Measurements from ENCODE around the gene LPP. TPM values are rescaled to one million over a fixed set of nuclear protein-coding genes. Genes with fewer than 3 reads are reported as not detected.
"Not testable (repeated sequence)": the region's sequence is repeated elsewhere in the genome, so short reads cannot be mapped to it uniquely, and the experiment has no call there.

The LPP gene
- total RNA-seq, 1 donor from 2014 or later = 97.4 TPM

DNA sequence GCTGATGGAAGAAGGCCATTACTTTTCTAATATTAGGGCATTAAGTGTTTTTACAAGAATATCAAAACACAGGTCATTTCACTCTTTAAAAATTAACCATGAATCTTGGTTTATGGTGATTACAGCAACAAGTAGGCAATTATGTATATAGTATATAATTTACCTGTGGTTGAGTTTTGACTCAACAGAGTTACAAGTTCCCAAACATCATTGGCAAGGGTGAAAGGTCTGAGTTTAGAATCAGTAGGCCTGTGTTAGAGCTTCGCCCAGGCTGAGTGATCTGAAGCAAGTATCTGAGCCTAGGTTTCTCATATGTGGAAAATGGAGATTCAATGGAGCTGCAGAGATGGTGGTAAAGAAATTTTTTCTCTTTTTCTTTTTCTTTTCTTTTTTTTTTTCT, 25.1 kb upstream of the LPP start:
- intact Hi-C loops (cut with micrococcal nuclease) = no loop called here
- Histone ChIP-seq H3K27me3 (ENCODE audit: low read depth) (no peaks in the 10 kb centered on the region), H3K27ac (replicated peaks) (no peak overlapping the region), H3K36me3 (no peaks in the 10 kb centered on the region), H3K4me3 (no peak overlapping the region), H3K9me3 (replicated peaks) (no peaks in the 10 kb centered on the region), H3K4me1 (peaks cover 25% of the 10 kb centered on the region)
- no peak for DNase-seq
- TF ChIP-seq, protein P1, sequence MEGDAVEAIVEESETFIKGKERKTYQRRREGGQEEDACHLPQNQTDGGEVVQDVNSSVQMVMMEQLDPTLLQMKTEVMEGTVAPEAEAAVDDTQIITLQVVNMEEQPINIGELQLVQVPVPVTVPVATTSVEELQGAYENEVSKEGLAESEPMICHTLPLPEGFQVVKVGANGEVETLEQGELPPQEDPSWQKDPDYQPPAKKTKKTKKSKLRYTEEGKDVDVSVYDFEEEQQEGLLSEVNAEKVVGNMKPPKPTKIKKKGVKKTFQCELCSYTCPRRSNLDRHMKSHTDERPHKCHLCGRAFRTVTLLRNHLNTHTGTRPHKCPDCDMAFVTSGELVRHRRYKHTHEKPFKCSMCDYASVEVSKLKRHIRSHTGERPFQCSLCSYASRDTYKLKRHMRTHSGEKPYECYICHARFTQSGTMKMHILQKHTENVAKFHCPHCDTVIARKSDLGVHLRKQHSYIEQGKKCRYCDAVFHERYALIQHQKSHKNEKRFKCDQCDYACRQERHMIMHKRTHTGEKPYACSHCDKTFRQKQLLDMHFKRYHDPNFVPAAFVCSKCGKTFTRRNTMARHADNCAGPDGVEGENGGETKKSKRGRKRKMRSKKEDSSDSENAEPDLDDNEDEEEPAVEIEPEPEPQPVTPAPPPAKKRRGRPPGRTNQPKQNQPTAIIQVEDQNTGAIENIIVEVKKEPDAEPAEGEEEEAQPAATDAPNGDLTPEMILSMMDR (IDR thresholded peaks at IDR 0.05; ENCODE audit: borderline replicate concordance) = no peak

DNA sequence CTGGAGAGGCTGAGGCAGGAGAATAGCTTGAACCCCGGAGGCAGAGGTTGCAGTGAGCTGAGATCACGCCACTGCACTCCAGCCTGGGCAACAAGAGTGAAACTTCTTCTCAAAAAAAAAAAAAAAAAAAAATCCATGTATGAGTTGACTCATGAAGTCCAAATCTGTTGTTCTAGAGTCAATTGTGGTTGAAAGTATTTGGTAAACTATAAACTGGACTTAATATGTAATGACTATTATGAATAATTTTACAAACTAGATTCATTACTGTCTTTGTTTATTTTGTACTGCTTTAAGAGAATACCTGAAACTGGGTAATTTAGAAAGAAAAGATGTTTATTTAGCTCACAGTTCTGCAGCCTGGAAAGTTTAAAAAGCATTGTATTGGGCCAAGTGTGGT, 22.9 kb upstream of the LPP start:
- H3K36me3 ChIP-seq; intact Hi-C loops (cut with micrococcal nuclease); H3K27me3 ChIP-seq (ENCODE audit: low read depth); H3K27ac ChIP-seq (replicated peaks); DNase-seq; H3K4me3 ChIP-seq; H3K9me3 ChIP-seq (replicated peaks): not testable (repeated sequence)
- H3K4me1 ChIP-seq = peaks cover 16% of the 10 kb centered on the region

DNA sequence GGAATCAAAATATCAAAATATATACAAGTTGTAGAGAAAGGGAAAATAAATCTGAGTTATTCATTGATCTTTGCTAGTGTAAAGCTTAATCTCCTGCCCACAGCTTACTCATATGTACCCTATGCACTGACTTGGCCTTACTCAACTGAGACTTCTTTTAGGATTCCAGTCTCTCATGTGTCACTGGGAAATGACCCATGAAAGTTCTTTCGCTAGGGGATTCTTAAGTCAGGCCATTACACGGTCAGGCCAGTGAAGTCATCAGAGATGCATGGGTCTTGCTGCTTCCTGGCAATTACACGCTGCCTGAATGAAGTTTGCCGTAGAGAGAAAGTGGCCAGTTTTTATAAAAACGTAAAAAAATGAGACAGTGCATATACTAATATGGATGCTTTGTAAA, 20.7 kb upstream of the LPP start:
- Histone ChIP-seq H3K36me3 (no peaks in the 10 kb centered on the region), H3K4me3 (no peak overlapping the region), H3K9me3 (replicated peaks) (no peaks in the 10 kb centered on the region), H3K4me1 (peaks cover 3% of the 10 kb centered on the region), H3K27me3 (ENCODE audit: low read depth) (no peaks in the 10 kb centered on the region), H3K27ac (replicated peaks) (no peak overlapping the region)
- TF ChIP-seq, protein P1 (IDR thresholded peaks at IDR 0.05; ENCODE audit: borderline replicate concordance) = no peak
- intact Hi-C loops (cut with micrococcal nuclease) = no loop called here
- no peak for DNase-seq

DNA sequence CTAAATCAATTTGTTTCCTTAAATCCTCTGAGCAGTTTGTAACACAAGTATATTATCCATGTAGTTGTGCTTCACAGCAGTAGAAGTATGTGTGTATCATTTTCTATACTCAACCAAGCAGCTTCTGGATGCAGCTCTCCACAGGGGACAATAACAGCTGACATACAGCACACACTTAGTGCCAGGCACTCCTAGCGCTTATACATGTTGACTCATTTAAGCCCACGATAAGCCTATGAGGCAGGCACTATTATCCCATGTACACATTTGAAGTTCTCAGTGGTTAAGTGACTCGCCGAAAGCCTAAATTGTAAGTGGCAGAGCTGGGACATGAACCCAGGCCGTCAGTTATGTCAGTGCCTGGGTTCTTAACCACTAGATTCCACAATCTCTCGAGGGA, 20.3 kb upstream of the LPP start:
- DNase-seq = no peak

DNA sequence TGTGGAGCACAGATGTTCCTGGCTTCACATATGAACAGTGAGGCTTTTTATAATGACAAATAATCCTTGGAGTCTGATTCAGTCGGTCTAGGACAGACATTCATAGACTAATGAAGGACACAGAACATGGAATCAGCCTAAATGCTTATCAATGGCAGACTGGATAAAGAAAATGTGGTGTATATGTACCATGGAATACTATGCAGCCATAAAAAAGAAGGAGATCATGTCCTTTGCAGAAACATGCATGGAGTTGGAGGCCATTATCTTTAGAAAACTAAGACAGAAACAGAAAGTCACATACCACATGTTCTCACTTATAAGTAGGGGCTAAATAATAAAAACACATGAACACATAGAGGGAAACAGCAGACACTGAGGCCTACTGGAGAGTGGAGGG, 19.9 kb upstream of the LPP start:
- no peaks in the 10 kb centered on the region for H3K27me3 ChIP-seq (ENCODE audit: low read depth)
- H3K4me3 ChIP-seq = no peak overlapping the region
- no peak for DNase-seq
- H3K27ac ChIP-seq (replicated peaks) = no peak overlapping the region
- intact Hi-C loops (cut with micrococcal nuclease) = no loop called here
- H3K4me1 ChIP-seq = peaks cover 3% of the 10 kb centered on the region
- H3K36me3 ChIP-seq = no peaks in the 10 kb centered on the region
- TF ChIP-seq, protein P1 (IDR thresholded peaks at IDR 0.05; ENCODE audit: borderline replicate concordance) = no peak
- H3K9me3 ChIP-seq (replicated peaks) = no peaks in the 10 kb centered on the region

More for the DNA sequence above, 20.3 kb upstream of the LPP start:
- Histone ChIP-seq H3K36me3 (no peaks in the 10 kb centered on the region), H3K27me3 (ENCODE audit: low read depth) (no peaks in the 10 kb centered on the region), H3K9me3 (replicated peaks) (no peaks in the 10 kb centered on the region), H3K27ac (replicated peaks) (no peak overlapping the region), H3K4me3 (no peak overlapping the region), H3K4me1 (peaks cover 3% of the 10 kb centered on the region)
- intact Hi-C loops (cut with micrococcal nuclease) = no loop called here
- TF ChIP-seq, protein P1 (IDR thresholded peaks at IDR 0.05; ENCODE audit: borderline replicate concordance) = no peak

DNA sequence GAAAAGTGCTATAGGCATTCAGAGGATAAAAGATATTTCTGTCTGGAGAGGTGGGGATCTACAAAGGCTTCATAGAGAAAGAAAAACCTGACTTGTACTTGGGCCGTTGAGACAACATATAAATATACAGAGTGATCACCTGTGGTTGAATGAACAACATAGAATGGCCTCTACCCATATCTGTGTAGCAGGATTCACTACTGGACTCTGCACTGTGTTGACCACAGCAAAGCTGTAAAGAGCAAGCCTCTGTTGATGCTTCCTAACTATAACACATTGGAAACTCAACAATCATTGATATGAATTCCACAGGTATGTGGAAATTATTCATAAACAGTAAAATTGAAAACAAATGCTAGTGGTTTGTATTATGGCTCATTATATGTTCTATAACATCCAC, 19.1 kb upstream of the LPP start:
- DNase-seq = no peak
- Histone ChIP-seq H3K9me3 (replicated peaks) (no peaks in the 10 kb centered on the region), H3K4me1 (no peaks in the 10 kb centered on the region), H3K27me3 (ENCODE audit: low read depth) (no peaks in the 10 kb centered on the region), H3K36me3 (no peaks in the 10 kb centered on the region), H3K4me3 (no peak overlapping the region), H3K27ac (replicated peaks) (no peak overlapping the region)
- intact Hi-C loops (cut with micrococcal nuclease) = no loop called here
- TF ChIP-seq, protein P1 (IDR thresholded peaks at IDR 0.05; ENCODE audit: borderline replicate concordance) = no peak
